IMR-90 (cell line): ENCODE measurements around the gene MAP3K5. TPM values are rescaled to one million over a fixed set of nuclear protein-coding genes. Genes with fewer than 3 reads are reported as not detected.

Source experiments
- ATAC-seq: fragments of 200-7000 bp; cut with Tn5 transposase; 2 replicates; pipeline ENCODE4 v1.9.1; 2020; ENCODE audit warnings: low read depth, mild to moderate bottlenecking, moderate library complexity
- BruUV-seq: library from RNA; stranded (reverse); fragments of 400-500 nt; replicated peaks from 2 replicates; lab custom pipeline; 2021; lab: Mats Ljungman, UMichigan
- CTCF ChIA-PET: fragments of 300-600 bp; formaldehyde crosslinking; extraction: SDS; loops from one replicate; lab custom pipeline; 2021; ENCODE audit warnings: antibody characterized with exemption; lab: Yijun Ruan, JAX
- POLR2A ChIA-PET: fragments of 300-600 bp; sonication (Branson Sonifier 250); formaldehyde crosslinking; loops from one replicate; lab custom pipeline; 2022; ENCODE audit warnings: antibody characterized with exemption; ENCODE audit not compliant: unreplicated experiment; lab: Charles Lee
- DNase-seq: peaks from one replicate; pipeline ENCODE4 v3.0.0; 2013
- H2AFZ ChIP-seq: replicated peaks from 2 replicates; pipeline ENCODE3; 2013; ENCODE audit warnings: low read length, mild to moderate bottlenecking; ENCODE audit not compliant: poor library complexity
- H2AK5ac ChIP-seq: 2 replicates; pipeline ENCODE4 v1.6.1; 2013; ENCODE audit warnings: low read depth, low read length, inconsistent platforms
- H2AK9ac ChIP-seq: replicated peaks from 2 replicates; pipeline ENCODE3; 2013; ENCODE audit warnings: mild to moderate bottlenecking, low read depth, low read length, moderate library complexity; ENCODE audit not compliant: poor library complexity
- H2BK120ac ChIP-seq: 2 replicates; pipeline ENCODE4 v1.6.1; 2013; ENCODE audit warnings: low read depth, low read length, inconsistent platforms
- H2BK15ac ChIP-seq: 3 replicates; pipeline ENCODE4 v1.6.1; 2013; ENCODE audit warnings: low read depth, low read length, inconsistent platforms
- H2BK20ac ChIP-seq: 2 replicates; pipeline ENCODE4 v1.6.1; 2013; ENCODE audit warnings: low read depth, mild to moderate bottlenecking, inconsistent platforms, low read length, moderate library complexity
- H2BK5ac ChIP-seq: 2 replicates; pipeline ENCODE4 v1.6.1; 2013; ENCODE audit warnings: mild to moderate bottlenecking, low read depth, low read length, inconsistent platforms; ENCODE audit not compliant: poor library complexity, severe bottlenecking
- H3K14ac ChIP-seq: replicated peaks from 2 replicates; pipeline ENCODE4 v1.6.1; 2013; ENCODE audit warnings: low read depth, low read length, inconsistent platforms
- H3K18ac ChIP-seq: 2 replicates; pipeline ENCODE4 v1.6.1; 2013; ENCODE audit warnings: low read depth, low read length, control low read depth
- H3K23ac ChIP-seq: 2 replicates; pipeline ENCODE4 v1.6.1; 2013; ENCODE audit warnings: low read depth, low read length, inconsistent platforms
- H3K27ac ChIP-seq: 2 replicates; pipeline ENCODE4 v1.5.1; 2013; ENCODE audit warnings: mild to moderate bottlenecking, control low read depth, low read length; ENCODE audit not compliant: insufficient read depth
- H3K27me3 ChIP-seq: 2 replicates; pipeline ENCODE4 v1.6.1; 2013; ENCODE audit warnings: low read length; ENCODE audit not compliant: control insufficient read depth, insufficient read depth
- H3K36me3 ChIP-seq: 2 replicates; pipeline ENCODE4 v1.6.1; 2013; ENCODE audit warnings: low read length, mixed read lengths; ENCODE audit not compliant: control insufficient read depth, insufficient read depth
- H3K4ac ChIP-seq: 2 replicates; pipeline ENCODE4 v1.6.1; 2013; ENCODE audit warnings: low read depth, low read length, inconsistent platforms
- H3K4me1 ChIP-seq: 2 replicates; pipeline ENCODE4 v1.6.1; 2013; ENCODE audit warnings: low read length, mixed read lengths; ENCODE audit not compliant: control insufficient read depth, insufficient read depth
- H3K4me2 ChIP-seq: 2 replicates; pipeline ENCODE4 v1.6.1; 2013; ENCODE audit warnings: low read depth, mild to moderate bottlenecking, control low read depth, low read length, moderate library complexity
- H3K4me3 ChIP-seq: 2 replicates; pipeline ENCODE4 v1.5.1; 2013; ENCODE audit warnings: low read depth, mild to moderate bottlenecking, control low read depth, low read length, moderate library complexity; ENCODE audit not compliant: insufficient read depth
- H3K56ac ChIP-seq: 2 replicates; pipeline ENCODE4 v1.6.1; 2013; ENCODE audit warnings: low read length, inconsistent platforms; ENCODE audit not compliant: insufficient read depth; ENCODE audit errors: extremely low read depth
- H3K79me1 ChIP-seq, 2 experiments: 2 replicates each; pipeline ENCODE4 v1.6.1; 2013; ENCODE audit warnings: low read length in 2 of 2, inconsistent platforms in 1 of 2, low read depth in 1 of 2
- H3K9ac ChIP-seq: 2 replicates; pipeline ENCODE4 v1.6.1; 2013; ENCODE audit warnings: low read depth, low read length, control low read depth
- H3K9me1 ChIP-seq: 2 replicates; pipeline ENCODE4 v1.6.1; 2013; ENCODE audit warnings: low read length, inconsistent platforms; ENCODE audit not compliant: insufficient read depth
- H3K9me3 ChIP-seq: 2 replicates; pipeline ENCODE4 v1.6.1; 2013; ENCODE audit warnings: low read length; ENCODE audit not compliant: control insufficient read depth, insufficient read depth
- H4K20me1 ChIP-seq: 2 replicates; pipeline ENCODE4 v1.6.1; 2013; ENCODE audit warnings: low read length, inconsistent platforms; ENCODE audit not compliant: insufficient read depth
- H4K5ac ChIP-seq: 2 replicates; pipeline ENCODE4 v1.6.1; 2013; ENCODE audit warnings: mild to moderate bottlenecking, low read depth, low read length, control low read depth
- H4K8ac ChIP-seq, 2 experiments: 2 replicates each; pipeline ENCODE4 v1.6.1; 2013; ENCODE audit warnings: low read depth in 2 of 2, low read length in 2 of 2, control low read depth in 1 of 2, inconsistent platforms in 1 of 2
- H4K91ac ChIP-seq: 2 replicates; pipeline ENCODE4 v1.6.1; 2013; ENCODE audit warnings: low read depth, low read length, inconsistent platforms; ENCODE audit not compliant: insufficient read depth
- CEBPB ChIP-seq: IDR thresholded peaks from 2 replicates; pipeline ENCODE4 v1.6.1; 2012; ENCODE audit warnings: low read depth, low read length, improper control_type of control experiment
- FOS ChIP-seq: fragments of 150-350 bp; IDR thresholded peaks from 2 replicates; pipeline ENCODE4 v1.6.1; 2016; ENCODE audit warnings: low read depth, low read length
- MAFK ChIP-seq: IDR thresholded peaks from 2 replicates; pipeline ENCODE4 v1.6.1; 2012; ENCODE audit warnings: low read depth, low read length, improper control_type of control experiment
- MAZ ChIP-seq: IDR thresholded peaks from 2 replicates; pipeline ENCODE4 v1.6.1; 2012; ENCODE audit warnings: low read depth, mild to moderate bottlenecking, low read length, improper control_type of control experiment, moderate library complexity, borderline replicate concordance
- MXI1 ChIP-seq: IDR thresholded peaks from 2 replicates; pipeline ENCODE4 v1.6.1; 2012; ENCODE audit warnings: low read depth, mild to moderate bottlenecking, low read length, moderate library complexity, borderline replicate concordance
- NFE2L2 ChIP-seq: fragments of 150-350 bp; IDR thresholded peaks from 2 replicates; pipeline ENCODE4 v1.6.1; 2016; ENCODE audit warnings: low read depth, mild to moderate bottlenecking, low read length
- RFX5 ChIP-seq: IDR thresholded peaks from 2 replicates; pipeline ENCODE4 v1.8.0; 2012; ENCODE audit warnings: low read depth, mild to moderate bottlenecking, low read length, moderate library complexity
- SMC3 ChIP-seq: fragments of 150-350 bp; IDR thresholded peaks from 2 replicates; pipeline ENCODE4 v1.6.1; 2016; ENCODE audit warnings: low read depth, mild to moderate bottlenecking, antibody characterized with exemption, low read length, moderate library complexity
- WGBS, 2 experiments: methylation state at CpG; one replicate each; pipeline versions ENCODE4 v1.1.5 to v1.1.7; 2013; ENCODE audit warnings: missing lambda C conversion rate in 2 of 2; ENCODE audit not compliant: insufficient read length in 1 of 2; ENCODE audit errors: extremely low coverage in 2 of 2; 5-methylcytosine and 5-hydroxymethylcytosine counted together
- dilution Hi-C: fragments of 300-500 bp; cut with HindIII; formaldehyde crosslinking; loops from one replicate; pipeline ENCODE4 v1.14.3; 2018; ENCODE audit warnings: low sequenced_read_pairs; ENCODE audit not compliant: unreplicated experiment
- in situ Hi-C: fragments of 300-500 bp; cut with MboI; formaldehyde crosslinking; loops from 3 replicates; pipeline ENCODE4 v1.14.3; 2019; ENCODE audit warnings: low sequenced_read_pairs, inconsistent platforms, mixed read lengths
- intact Hi-C: fragments of 100-400 bp; cut with micrococcal nuclease; formaldehyde crosslinking; loops from 2 replicates; pipeline ENCODE4 v1.10.0; 2022
- polyA plus RNA-seq, 3 experiments: library from polyadenylated mRNA; depleted of rRNA; stranded (reverse); fragments of >200 nt; gene quantifications; 2 replicates each; pipeline ENCODE4 v1.2.3, GENCODE V29; 2012; ENCODE audit warnings: low replicate concordance in 1 of 3
- total RNA-seq: library from RNA; depleted of rRNA; stranded (reverse); fragments of >200 nt; gene quantifications from 2 replicates; pipeline ENCODE4 v1.2.3, GENCODE V29; 2012
- TF ChIP-seq, protein P1 (sequence below): conservative IDR thresholded peaks from 2 replicates; pipeline ENCODE4 v1.5.1; 2012; ENCODE audit warnings: mild to moderate bottlenecking, low read depth, low read length, improper control_type of control experiment

Gene MAP3K5
- total and polyA plus RNA-seq, 2 of the 4 experiments (the other 2 are of a cell fraction): 5.4 to 17.6 TPM

DNA sequence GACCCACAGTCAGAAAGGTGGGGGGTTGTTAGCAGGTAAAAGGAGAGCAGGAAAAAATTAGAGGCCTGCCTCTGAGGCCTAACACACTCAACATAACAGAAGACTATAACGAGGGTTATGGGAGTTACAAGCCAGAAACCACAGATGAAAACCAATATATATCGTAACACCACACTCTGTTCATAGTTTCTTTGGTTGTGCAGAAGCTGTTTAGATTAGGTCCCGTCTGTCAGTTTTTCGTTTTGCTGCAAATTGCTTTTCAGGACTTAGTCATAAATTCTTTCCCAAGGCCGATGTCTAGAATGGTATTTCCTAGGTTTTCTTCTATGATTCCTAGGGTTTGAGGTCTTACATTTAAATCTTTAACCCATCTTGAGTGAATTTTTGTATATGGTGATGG lies 3.7 kb upstream of the MAP3K5 start:
- Histone ChIP-seq H3K56ac (no peak overlapping the region), H2BK15ac (no peak overlapping the region), H4K5ac (peak overlapping the region; percentile 38; the same call in 1 of the 2 replicates), H3K27me3 (no peaks in the 10 kb centered on the region), H3K9me1 (no peaks in the 10 kb centered on the region), H2AFZ (no peak overlapping the region), H3K79me1 (peaks cover 0 to 13% of the 10 kb centered on the region in 2 experiments; a peak in 1 of 4 replicates), H4K8ac (peak overlapping the region in 1 of 2 experiments; percentile 11; a peak in 1 of 4 replicates), H3K4ac (peak overlapping the region; percentile 31), H3K18ac (peak overlapping the region; percentile 74; the same call in 1 of the 2 replicates), H2BK20ac (0 out of 2 replicates have a peak overlapping the region, but pooled peaks have one; percentile 66), H2AK9ac (no peak overlapping the region), H2AK5ac (0 out of 2 replicates have a peak overlapping the region, but pooled peaks have one; percentile 35), H4K20me1 (no peaks in the 10 kb centered on the region), H3K4me3 (no peak overlapping the region), H3K4me1 (peaks cover 2% of the 10 kb centered on the region; the same call in 1 of the 2 replicates), H2BK120ac (no peak overlapping the region), H3K4me2 (no peak overlapping the region; the same call in 1 of the 2 replicates), H3K36me3 (no peaks in the 10 kb centered on the region), H3K14ac (peak overlapping the region; percentile 44; the same call in 1 of the 2 replicates), H3K9ac (no peak overlapping the region), H2BK5ac (peak overlapping the region; percentile 76), H3K27ac (peak overlapping the region; percentile 51; the same call in 1 of the 2 replicates), H4K91ac (0 out of 2 replicates have a peak overlapping the region, but pooled peaks have one; percentile 4), H3K9me3 (no peaks in the 10 kb centered on the region), H3K23ac (no peak overlapping the region)
- in situ Hi-C loops (loop anchor here (25.0 kb wide), 1 partner anchor 509 kb away; the partner anchor contains the start of gene BCLAF1), dilution Hi-C loops (no loop called here), intact Hi-C loops (loop anchor here (10.0 kb wide), 1 partner anchor 451 kb away; no protein-coding TSS in a partner anchor)
- TF ChIP-seq MXI1 (no peak), MAZ (no peak), MAFK (no peak), SMC3 (no peak), NFE2L2 (no peak), FOS (no peak), RFX5 (no peak), CEBPB (no peak)
- TF ChIP-seq, protein P1, sequence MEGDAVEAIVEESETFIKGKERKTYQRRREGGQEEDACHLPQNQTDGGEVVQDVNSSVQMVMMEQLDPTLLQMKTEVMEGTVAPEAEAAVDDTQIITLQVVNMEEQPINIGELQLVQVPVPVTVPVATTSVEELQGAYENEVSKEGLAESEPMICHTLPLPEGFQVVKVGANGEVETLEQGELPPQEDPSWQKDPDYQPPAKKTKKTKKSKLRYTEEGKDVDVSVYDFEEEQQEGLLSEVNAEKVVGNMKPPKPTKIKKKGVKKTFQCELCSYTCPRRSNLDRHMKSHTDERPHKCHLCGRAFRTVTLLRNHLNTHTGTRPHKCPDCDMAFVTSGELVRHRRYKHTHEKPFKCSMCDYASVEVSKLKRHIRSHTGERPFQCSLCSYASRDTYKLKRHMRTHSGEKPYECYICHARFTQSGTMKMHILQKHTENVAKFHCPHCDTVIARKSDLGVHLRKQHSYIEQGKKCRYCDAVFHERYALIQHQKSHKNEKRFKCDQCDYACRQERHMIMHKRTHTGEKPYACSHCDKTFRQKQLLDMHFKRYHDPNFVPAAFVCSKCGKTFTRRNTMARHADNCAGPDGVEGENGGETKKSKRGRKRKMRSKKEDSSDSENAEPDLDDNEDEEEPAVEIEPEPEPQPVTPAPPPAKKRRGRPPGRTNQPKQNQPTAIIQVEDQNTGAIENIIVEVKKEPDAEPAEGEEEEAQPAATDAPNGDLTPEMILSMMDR: no peak
- CTCF ChIA-PET: interaction anchor here (1.9 kb wide), 1 partner anchor 152 kb away, joined by 7 read pairs; no protein-coding TSS in a partner anchor
- no TSS peak for BruUV-seq
- ATAC-seq (no peak; the same call in 1 of the 2 replicates), DNase-seq (peak; percentile 84)
- POLR2A ChIA-PET: no interaction called here
- no CpG with 5 or more reads among the region's 5 CpGs for WGBS, 2 experiments
